HuH-7 (cell line): Measurements from ENCODE around the gene OR8S1.

Experiments used
- DNase-seq: peaks from one replicate; pipeline ENCODE4 v3.0.0; 2011; ENCODE audit warnings: low spot score

OR8S1 gene

GRCh38 chr12:48556631-48557030 lies 31.2 kb downstream of the OR8S1 start:
- DNase-seq, result no peak

DNA sequence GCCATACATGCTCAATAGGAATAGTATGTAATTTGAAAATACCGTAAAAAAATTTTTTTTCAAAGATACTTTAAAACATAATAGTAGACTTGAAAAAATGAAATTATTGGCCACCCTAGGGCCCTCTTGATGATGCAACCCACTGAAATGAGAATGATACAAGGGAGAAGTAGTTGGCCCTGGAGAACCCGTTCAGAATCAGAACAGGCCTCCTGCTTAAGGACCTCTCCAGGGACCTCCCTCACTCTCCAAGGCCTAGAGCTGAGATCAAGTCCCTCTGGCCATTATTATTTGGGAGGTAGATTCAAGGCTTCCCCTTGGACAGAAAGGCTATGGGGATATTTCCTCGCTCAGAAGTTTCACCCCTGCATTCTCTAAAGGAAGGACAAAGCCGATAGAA lies 32.5 kb downstream of the OR8S1 start:
- no peak for DNase-seq

GRCh38 chr12:48567731-48568130 lies 42.3 kb downstream of the OR8S1 start:
- no peak for DNase-seq

DNA sequence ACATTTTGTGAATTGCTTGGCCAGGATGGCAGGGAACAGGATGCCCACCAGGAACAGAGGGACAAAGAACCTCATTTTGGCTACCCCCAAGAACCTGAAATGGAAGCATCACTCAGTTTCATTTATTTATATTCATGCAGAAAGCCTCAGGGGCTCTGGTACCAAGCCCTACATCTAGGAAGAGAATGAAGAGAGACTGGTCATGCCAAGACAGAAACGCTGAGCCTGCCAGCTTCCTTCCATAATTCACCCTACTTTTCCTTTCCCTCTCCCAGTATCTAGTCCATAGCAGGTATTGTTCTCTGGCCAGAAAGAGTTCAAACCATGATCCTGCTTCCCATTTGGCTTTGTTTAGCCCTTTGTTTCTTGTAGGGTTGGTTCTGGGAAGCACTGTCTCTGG lies 44.5 kb downstream of the OR8S1 start, which contains the start of gene LALBA:
LALBA (minus strand) TSS at position 101 of the 400 bp plus-strand sequence; CDS start at position 75, 26 bp downstream.
- DNase-seq, result no peak

DNA sequence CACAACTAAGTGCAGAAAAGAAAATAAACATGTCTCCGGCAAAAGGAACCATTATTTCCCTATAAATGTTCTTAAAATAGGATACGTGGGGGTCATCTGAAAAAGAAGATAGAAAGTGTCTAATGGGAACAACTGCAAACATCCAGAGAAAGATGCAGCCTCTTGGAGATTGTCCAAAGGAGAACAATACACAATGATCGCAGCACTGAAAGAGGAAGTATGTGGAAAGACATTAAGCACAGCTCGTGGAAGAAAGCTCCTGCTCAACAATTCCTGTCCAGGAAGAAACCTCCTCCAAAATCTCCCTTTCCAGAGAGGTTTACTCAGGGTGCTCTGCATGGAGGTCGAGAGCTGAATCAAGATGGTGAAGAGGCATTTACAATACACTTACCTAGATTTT lies 46.9 kb downstream of the OR8S1 start:
- DNase-seq, result no peak
